ENCODE data around the gene ELF2. TPM values are rescaled to one million over a fixed set of nuclear protein-coding genes. Genes with fewer than 3 reads are reported as not detected.

ELF2 gene
- total and polyA plus RNA-seq, 2 of the 8 experiments (the other 6 are each of a cell fraction or from before 2014, with no cell fraction given): 21.1 to 44.3 TPM

- TF ChIP-seq, protein P1, sequence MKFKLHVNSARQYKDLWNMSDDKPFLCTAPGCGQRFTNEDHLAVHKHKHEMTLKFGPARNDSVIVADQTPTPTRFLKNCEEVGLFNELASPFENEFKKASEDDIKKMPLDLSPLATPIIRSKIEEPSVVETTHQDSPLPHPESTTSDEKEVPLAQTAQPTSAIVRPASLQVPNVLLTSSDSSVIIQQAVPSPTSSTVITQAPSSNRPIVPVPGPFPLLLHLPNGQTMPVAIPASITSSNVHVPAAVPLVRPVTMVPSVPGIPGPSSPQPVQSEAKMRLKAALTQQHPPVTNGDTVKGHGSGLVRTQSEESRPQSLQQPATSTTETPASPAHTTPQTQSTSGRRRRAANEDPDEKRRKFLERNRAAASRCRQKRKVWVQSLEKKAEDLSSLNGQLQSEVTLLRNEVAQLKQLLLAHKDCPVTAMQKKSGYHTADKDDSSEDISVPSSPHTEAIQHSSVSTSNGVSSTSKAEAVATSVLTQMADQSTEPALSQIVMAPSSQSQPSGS (IDR thresholded peaks at IDR 0.05; ENCODE audit: low read length): no peak
- TF ChIP-seq TAF7 (optimal IDR thresholded peaks at IDR 0.05; ENCODE audit: borderline replicate concordance, low read depth, low read length) (no peak), HDAC6 (IDR thresholded peaks at IDR 0.05; ENCODE audit: low read depth, low read length) (no peak), NANOG (IDR thresholded peaks at IDR 0.05; ENCODE audit: insufficient read depth, low read depth, low read length, poor library complexity, severe bottlenecking) (no peak), CHD1 (IDR thresholded peaks at IDR 0.05; ENCODE audit: low read depth, low read length) (no peak)
Observed at GRCh38 chr4:139092271-139092670, 84.7 kb downstream of the ELF2 start (continued).
